ENCODE results near the gene TIMM13.

DNA sequence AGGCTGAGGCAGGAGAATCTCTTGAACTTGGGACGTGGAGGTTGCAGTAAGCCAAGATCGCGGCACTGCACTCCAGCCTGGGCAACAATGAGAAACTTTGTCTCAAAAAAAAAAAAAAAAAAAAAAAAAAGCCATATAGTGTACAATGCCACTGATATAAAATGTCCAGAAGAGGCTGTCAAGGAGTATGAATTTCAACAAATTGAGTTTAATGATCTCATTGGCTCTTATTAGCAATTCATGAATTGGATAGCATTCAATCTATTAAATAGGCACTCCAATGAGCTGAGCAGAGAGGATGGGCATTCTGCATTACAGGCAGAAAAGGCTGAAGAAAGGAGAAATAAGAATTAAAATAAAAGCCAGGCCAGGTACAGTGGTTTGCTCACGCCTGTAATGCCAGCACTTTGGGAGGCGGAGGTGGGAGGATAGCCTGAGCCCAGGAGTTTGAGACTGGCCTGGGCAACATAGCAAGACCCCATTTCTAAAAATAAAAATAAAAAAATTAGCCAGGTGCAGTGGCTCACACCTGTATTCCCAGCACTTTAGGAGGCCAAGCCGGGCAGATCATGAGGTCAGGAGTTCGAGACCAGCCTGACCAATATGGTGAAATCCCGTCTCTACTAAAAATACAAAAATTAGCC is 30.1 kb upstream of the TIMM13 start:
- TF ChIP-seq, protein P1, sequence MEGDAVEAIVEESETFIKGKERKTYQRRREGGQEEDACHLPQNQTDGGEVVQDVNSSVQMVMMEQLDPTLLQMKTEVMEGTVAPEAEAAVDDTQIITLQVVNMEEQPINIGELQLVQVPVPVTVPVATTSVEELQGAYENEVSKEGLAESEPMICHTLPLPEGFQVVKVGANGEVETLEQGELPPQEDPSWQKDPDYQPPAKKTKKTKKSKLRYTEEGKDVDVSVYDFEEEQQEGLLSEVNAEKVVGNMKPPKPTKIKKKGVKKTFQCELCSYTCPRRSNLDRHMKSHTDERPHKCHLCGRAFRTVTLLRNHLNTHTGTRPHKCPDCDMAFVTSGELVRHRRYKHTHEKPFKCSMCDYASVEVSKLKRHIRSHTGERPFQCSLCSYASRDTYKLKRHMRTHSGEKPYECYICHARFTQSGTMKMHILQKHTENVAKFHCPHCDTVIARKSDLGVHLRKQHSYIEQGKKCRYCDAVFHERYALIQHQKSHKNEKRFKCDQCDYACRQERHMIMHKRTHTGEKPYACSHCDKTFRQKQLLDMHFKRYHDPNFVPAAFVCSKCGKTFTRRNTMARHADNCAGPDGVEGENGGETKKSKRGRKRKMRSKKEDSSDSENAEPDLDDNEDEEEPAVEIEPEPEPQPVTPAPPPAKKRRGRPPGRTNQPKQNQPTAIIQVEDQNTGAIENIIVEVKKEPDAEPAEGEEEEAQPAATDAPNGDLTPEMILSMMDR (conservative IDR thresholded peaks at IDR 0.05): no peak
- no peak for TF ChIP-seq ZFX (IDR thresholded peaks at IDR 0.05)

Data from C4-2B (cell line).